GM18907 (cell line): ENCODE measurements around the gene SPOCK1.

ENCODE experiments used
- ATAC-seq: cut with Tn5 transposase; IDR thresholded peaks from one replicate; pipeline ENCODE4 v1.9.1; 2021; ENCODE audit warnings: mild to moderate bottlenecking, moderate library complexity; ENCODE audit not compliant: unreplicated experiment

The SPOCK1 gene

DNA sequence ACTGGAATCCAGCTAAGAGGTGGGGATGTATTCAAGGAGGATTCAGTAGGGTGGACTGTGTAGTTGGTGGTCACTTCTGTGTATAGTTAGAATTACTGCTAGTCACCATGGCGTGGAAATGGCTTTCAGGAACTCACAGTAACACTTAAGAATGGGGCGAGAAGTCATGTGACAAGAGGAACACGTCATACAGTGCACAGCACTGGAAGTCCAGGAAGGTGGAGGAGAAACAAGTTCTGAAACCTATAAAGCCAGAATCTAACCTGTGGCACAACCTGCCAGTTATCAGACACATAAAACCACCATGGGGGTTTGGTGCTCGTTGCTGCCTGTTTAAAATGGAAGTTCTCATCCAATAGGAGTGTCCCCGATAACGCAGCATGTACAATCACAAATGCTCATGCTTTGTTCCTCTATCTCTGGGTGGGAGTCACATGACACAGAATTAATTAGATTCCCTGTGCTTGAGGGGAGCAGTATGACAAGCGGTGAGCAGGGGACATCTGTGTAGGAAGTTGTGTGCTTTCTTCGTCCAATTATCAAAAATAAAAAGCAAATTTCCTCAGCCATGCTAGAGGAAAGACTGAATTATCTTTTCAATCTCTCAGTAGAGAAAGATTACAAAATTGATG, 193.0 kb downstream of the SPOCK1 start:
- ATAC-seq, result no peak

DNA sequence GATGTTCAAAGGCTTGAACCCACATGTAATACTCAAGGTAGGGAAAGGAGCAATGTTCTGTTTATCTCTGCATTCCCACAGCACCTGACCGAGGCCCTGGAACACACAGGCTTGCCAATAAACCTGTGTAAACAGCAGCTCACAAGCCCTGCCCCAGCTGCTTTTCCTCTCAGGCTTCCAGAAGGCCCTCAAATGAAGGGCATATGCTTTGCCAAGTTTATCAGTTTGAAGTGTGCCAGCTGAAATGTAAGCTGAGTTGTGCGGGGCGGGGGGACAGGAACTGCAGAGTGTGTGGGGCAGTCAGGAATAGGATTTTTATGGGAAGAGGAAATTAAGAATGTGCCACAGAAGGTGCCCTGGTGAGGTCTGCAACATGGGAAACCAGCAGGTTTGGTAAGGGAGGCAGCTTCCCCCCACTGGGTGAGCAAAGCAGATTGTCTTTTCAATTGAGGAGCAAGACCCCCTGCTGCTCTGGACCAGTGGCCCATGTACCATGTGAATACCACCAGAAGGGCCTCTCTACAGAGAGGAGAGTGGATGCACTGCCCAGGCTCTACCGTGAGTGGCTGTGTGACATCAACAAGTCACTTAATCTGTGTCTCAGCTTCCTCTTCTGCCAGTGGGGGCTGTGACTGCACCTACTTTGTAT, 194.8 kb downstream of the SPOCK1 start:
- ATAC-seq, result no peak

DNA sequence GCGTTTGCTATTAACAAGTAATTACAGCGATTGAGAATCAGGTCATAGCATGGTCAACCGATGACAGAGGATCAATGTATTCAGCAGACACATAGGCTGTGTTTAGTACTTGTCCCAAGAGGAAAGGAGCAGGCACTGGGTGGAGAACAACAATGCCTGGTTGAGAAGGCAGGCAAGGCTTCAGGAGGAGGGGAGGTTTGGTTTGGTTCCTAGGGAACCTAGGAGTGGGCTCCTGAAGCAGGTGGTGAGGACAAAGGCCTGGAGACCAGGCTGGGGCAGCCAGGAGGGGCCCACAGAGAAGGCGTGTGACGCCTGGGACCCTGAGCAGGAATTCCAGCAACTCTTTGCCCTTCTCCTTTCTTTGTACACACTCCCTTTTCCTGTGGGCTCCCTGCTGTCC, 195.6 kb downstream of the SPOCK1 start:
- ATAC-seq, result no peak

DNA sequence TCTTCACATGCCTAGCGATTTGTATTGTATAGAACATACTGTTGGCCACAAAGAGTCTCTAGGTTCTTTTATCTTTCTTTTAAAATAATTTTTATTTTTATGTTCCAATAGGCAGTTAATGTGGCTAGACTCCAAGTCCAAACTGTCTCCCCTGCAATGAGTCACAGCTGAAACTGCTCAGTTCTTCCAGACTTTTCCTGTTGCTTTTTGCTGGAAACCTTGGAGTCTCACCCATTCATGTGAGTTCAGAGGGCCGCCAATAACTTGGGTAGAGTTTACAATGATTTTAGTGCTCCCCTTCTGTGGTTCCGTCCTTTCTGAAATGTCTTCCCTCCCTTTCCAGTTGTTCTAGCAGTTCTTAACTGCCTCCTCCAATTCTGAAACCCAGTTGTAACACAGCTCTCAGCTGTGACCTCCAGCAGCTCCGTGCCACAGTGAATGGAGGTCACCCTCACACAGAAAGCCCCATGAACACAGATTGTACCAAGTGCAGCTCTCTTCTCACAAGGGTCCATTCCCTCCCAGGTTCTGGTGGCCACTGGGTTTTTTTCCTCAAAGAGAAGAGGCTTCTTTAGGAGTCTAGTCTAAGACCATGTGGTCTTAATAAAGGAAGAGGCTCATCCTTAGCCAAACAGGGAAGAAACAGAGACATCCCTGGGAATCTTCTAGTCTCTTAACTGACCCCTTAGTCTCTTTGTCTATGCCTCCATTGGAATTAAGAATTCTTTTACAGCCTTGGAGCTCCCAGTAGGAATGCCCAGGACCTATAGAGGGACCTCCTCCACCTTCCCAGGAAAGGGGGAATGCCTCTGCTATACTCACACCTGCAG, 198.5 kb downstream of the SPOCK1 start:
- no peak for ATAC-seq

DNA sequence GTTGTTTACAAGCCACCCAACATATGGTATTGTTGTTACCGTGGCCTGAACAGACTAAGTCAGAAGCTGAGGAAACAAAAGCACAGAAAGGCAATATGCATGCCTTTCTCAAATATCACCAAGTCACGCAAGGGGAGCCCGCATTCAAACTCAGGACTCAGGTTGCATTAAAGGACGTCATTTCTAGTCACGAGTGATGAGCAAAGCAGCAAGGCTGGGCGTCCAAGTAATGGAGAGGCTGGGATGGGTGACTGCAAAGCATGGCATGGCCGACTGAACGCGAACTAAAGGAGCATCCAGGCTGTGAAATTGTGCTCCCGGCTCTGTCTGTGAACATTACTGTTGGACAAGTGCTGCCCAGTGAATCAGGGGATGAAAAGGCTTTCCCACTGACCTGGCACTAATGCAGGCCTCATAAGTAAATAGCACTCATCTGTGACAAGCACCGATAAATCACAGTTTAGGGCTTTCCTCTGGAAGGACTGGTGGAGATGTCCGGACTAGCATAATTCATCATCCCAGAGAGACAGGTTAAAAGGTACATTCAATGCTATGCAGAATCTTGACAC, 202.8 kb downstream of the SPOCK1 start:
- no peak for ATAC-seq

DNA sequence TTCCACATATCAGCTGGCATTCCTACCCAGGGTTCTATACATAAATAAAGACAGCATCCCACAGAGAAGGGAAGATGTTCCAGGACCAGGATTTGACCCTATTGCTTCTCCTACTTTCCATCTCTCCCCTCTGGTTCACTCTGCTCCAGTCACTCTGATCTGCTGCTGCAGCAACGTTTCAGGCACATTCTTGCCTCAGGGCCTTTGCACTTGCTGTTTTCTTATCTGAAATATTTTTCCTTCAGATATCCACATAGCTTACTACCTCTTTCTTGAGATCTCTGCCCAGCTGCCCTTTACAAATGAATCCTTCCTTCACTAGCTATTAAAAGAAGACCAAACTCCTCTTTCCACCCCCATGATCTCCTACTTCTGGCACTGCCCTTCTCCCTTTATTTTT, 204.5 kb downstream of the SPOCK1 start:
- no peak for ATAC-seq

DNA sequence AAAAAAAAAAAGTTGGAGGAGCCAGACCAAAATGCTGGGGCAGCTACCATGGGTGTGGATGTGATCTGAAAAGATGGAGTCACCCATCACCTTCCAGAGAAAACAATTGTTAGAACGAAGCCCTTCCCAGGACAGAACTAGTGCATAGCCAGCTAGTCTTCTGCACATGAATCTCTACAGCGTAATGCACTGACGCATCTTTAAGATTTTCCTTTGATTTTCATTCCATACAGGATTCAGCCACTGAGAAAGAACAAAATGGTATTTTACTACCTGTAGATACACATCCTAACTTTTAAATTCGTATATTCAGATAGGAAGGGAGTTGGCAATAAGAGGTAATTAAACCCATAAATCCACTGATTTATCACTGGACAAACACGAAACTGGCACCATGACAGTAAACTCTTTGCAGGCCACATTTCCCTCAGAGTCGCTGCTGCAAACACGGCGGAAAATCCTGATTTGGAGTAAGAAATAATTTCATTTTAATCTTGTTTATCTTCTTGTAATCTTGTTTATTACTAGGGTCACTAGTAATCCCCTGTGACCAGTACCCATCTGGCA, 206.6 kb downstream of the SPOCK1 start:
- no peak for ATAC-seq

DNA sequence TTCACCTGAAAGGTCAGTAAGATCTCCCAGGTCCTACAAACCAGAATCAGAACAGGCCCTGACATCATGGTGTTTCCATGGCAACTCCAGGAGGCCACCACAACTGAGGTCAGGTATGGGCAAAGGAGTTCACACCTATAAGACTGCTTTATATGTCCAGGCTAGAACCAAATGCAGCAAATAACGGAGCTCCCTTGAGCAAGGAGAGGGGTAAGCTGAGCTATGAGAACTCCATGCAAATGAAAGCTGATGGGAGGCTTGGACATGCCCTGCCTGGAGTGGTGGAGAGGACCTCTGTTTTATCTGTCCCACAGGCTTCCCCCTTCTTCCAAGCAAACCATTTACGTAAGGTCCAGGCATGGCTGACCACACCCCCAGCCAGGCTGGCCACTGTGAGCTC, 207.7 kb downstream of the SPOCK1 start:
- ATAC-seq, result no peak

DNA sequence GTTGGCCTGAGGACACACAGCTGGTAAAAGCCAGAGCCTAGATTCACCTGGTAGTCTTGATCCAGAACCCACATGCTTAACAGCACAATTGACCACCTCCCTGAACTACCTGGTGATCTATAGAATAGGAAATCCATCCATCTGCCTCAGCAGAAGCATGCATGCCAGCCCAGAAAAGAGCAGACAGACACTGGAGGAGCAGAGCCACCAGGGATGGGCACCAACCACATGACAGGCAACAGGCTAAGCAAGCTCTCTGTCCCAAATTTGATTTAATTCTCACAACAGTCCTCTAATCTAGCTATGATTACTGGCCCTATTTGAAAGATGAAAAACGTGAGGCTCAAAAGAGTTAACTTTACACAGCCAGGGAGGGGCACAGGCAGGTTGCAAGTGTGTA, 208.1 kb downstream of the SPOCK1 start:
- ATAC-seq, result no peak

DNA sequence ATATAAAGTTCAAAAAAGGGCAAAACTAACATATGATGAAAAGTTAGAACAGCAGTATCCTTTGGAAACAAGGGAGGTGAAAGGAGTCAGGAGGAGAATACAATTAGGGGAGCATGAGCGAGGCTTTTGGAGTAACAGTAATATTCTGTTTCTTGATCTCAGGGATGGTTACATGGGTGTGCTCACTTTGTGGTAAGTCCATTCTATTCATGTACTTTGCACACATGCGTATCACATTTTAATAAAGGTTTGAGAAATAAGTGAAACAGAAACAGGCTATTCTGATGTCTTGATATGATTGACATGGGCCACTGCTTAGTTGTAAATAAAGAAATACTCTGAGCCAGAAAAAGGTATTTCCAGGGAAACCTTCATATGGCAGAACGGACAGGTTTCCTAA, 208.8 kb downstream of the SPOCK1 start:
- no peak for ATAC-seq

DNA sequence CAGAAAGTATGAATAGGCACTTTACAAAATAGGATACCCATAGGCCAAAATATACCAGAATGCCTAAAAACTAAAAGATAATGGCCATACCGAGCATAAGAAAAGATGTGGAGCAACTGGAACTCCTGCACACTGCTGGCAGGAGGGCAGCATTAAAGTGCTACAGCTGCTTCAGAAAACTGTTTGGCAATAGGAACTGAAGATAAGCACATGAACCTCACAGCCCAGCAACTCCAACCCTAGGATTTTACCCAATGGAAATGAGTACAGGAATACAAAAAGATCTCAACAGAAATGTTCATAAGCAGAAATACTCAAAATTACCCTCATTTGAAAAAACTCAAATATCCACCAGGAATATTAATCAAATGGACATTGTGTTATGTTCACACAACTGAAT, 209.3 kb downstream of the SPOCK1 start:
- ATAC-seq, result no peak

DNA sequence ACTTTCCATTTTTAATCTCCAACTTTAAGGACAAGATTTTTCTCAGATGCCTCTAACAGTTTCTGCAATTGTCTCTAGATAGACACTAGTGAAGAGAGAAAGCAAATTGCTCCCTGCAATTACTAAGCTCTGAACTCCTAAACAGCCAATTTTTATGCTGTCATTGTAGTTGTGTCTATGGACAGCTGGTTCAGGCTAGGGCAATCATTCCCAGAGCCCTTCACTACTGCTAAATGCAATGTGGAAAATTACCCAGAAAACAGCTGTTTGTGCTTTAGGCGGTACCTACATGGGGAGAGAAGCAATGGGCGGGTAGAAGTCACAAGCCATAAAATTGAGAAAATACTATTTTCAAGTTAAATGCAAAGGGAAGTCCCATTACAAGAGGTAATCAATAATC, 211.6 kb downstream of the SPOCK1 start:
- no peak for ATAC-seq

DNA sequence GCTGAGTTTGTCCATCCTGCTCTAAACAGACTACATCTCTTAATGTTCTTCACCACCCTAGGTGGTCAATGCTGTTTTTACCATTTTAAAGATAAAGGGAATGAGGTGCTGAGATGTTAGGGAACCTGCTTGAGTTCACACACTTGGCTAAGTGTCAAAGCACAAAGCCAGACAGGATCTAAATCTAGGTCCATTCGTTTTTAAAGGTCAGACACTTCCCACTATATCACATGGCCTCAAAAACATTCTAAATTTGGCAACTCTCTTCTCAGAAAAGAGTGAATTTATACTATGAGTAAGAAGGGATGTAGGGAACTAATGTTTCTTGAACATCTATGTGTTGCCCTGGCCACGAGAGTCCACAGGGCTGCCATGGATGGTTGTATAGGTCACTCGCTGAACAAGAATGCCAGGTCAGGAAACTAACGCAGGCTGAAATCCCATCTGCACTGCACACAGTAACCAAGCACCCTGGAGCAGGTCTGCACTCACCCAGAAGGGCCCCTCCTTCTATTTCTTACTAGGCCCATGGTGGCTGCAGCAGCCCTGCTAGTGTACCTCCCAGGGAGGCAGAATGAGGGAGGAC, 213.0 kb downstream of the SPOCK1 start:
- ATAC-seq, result no peak

DNA sequence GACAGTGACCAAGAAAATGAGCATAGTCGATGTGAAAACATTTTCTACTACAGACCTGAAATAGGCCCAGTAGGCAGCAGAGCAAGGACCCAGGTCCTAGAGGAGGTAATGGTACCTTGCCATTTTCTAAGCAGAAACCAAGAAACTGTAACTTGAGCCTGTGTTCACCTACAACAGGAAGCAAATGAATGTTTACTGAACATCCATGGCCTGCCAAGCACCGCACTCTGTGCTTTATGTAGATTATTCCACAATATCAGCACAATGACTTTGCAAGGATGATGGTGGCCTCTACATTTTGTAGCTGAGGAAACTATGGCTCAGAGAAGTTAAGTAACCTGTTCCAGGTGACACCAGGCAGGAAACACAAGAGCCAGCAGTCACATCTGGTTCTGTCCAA, 215.3 kb downstream of the SPOCK1 start:
- ATAC-seq, result no peak

DNA sequence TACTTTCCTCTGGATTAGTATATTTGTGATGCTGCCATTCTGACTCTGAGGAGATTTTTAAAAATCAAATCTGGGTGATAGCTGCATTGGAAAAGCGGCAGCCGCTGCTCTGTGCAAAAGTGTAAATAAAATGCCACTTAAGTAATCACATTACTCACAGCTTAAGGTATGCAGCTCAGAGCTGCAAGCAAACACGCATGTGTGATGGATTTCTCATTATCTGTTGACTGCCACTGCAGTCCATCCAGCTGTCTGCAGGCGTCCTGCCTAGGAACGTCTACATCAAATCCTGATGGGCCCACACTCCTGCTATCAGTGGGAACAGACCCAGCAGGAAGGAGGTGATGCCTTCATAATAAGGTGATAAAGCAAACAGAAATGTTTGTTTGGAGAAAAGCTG, 216.9 kb downstream of the SPOCK1 start:
- no peak for ATAC-seq

DNA sequence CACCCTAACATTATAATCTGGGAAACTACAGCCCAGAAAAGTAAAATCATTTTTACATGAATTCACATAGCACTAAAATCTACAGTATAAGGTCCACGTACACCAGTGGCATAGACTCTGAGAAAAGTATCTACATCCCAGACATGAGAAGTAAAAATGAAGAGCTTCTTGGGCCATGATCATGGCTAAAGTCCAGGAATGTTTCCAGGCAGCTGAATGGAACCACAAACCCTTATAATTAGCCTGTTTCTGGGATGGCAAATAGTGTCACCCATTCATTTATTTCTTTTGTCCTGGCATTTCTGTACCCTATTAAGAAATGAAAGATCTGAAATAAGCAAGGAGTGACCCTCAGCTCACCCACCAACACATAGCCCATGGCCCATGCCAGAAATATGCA, 217.9 kb downstream of the SPOCK1 start:
- no peak for ATAC-seq

DNA sequence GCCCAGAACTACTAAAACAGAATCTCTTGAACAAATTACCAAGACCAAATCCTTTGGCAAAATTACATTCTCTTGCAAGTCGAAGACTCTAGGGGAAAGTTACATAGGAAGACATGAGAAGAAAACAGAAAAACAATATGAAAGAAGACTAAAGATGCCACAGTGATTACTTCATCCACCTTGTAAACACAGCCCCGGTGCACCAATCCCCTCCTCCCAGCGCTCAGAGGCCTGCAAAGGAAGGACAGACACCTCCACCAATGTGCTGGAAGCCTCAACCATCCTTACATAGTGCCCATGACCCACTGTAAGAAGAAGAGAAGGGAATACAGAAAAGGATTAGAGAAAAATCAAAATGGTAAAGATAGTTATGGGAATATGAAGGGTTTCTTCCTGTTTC, 218.5 kb downstream of the SPOCK1 start:
- ATAC-seq, result no peak

DNA sequence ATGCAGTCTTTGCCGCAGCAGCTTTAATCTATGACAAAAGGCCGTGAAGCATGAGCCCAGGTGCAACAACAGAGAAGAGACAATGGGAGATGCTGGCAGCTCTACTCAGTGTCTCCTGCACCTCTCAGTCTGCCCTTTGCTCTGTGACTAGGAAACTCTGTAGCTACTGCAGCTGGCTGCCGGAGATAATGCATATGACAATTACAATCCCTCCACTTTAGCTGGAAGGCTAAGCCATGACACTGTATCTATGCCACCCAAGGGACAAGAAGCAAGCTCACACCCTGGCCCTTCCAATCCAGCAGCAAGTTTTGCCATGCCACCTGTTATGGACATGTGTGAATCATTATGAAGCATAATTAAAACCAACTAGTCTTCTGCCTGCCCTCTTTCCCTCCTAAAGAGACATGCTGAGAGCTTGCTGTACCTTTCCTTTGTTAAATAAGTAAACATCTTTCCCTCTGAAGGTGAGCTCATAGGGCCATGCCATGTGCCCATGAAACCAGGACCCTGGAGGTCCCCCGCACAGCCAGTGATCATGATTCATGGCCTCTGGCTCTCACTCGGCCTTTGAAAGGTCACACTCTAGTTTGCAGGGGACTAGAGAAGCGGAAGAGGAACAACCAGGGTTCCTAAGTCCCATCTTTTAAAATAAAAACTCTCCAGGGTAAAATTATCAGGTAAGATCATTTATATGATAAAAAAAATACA, 219.4 kb downstream of the SPOCK1 start:
- ATAC-seq, result no peak

DNA sequence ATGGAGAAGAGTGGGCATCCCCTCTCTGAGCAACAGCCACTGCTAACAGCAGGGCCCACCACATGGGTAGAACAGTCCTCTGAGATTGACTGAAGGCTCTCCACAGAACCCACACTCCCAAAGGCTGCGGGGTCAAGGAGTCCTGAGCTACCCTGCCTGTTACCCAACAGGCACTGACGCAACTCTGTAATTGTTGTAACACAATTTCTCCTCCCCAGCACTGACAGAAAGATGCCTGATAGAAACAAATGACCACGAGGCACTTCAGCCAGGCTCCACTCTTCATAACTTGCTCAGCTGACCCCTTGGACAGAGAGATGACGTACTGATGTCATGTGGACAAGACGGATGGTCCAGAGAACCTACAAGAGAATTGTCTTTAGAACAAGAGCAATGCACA, 220.7 kb downstream of the SPOCK1 start:
- no peak for ATAC-seq

DNA sequence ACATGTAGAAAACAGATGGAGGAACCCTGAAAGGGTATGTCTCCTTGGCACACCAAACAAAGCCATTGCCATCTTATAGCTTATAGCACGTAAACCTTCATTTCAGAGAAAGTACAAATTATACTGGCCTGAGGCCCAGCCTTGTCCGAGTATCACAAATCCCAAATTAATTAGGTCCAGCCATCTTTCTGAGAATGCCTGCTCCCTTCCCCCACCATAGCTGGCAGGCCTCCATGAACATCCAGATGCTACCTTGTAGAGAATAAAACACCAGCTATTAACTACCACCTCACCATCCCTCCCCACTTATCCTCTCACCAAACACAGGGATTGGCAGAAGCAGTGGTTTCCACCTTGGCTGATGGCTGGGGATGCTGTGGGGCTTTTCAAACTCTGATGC, 224.0 kb downstream of the SPOCK1 start:
- no peak for ATAC-seq

DNA sequence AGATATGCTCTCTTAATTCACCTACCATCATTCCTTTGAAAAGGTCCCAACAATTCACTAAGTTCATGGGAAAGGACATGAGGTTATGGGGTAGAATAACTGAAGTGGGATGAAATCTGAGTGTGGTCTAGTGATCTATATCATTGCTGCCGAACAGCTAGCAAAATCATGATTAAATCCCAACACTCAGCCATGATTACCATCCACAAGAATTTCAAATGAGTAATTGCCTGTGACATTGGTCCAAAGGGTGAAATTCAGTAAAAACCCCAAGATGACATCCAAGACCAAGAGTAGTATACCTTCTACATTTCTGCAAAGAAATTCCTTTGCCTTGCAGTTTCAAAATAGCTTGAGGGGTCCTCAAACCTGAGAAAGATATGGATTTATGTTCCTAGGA, 225.6 kb downstream of the SPOCK1 start:
- ATAC-seq, result no peak
